Ovary (tissue), 3 donors: ENCODE measurements around the gene ZNF600.
"Not testable (repeated sequence)": the region's sequence is repeated elsewhere in the genome, so short reads cannot be mapped to it uniquely, and the experiment has no call there.

Experiments
- CTCF ChIP-seq, 3 donors: fragments of 450-650 bp in 2 of 3; fragments of 200-600 bp in 1 of 3; IDR thresholded peaks; one replicate each; pipeline versions ENCODE4 v1.5.1 to v1.8.0; 2016 to 2022; ENCODE audit warnings: antibody characterized with exemption in 3 of 3, mild to moderate bottlenecking in 1 of 3
- POLR2A ChIP-seq: fragments of 450-650 bp; IDR thresholded peaks from one replicate; pipeline ENCODE4 v1.6.1; 2017; ENCODE audit warnings: antibody characterized with exemption, mild to moderate bottlenecking, moderate library complexity
- donor health status: DM: no; HTN: no; CAD: no.

DNA sequence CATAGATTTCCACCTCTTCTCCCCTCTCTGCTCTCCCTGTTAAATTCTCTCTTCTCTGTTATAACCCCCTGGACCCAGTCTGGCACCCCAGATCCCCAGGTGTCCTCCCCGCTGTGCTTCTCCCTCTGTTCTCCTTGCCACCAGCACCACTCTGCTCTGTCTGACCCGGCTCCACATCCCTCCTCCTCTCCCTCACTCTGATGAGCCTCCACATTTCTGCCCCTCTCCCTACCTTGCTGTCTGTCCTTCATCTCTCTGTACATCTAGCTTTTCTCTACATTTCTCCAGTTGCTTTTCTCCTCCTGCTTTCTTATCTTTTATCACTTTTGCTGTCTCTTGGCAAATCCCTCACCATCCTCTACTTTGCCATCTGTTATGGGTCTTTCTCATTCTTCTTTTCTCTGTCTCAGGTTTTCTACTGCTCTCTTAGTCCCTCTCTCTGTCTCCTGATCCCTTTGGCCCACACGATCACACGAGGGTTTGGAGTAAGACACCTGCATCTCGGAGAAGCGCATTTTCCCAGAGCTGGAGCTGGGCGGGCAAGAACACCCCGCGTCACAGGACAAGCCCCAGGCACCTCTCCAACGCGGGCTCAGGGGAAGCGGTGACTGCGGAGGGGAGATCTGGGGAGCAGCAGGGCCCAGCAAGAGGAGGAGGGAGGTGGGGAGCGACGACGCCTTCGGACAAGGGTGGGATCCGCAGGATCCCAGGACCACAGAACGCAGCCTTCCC lies 34.0 kb upstream of the ZNF600 start:
- not testable (repeated sequence) for TF ChIP-seq POLR2A; CTCF (IDR thresholded peaks at IDR 0.05)
